ENCODE data around the gene MYOCOS. TPM values are rescaled to one million over a fixed set of nuclear protein-coding genes. Genes with fewer than 3 reads are reported as not detected.

Gene MYOCOS
- total RNA-seq, 1 experiment from 2014 or later = not detected

GRCh38 chr1:171581226-171581625 is 40.8 kb upstream of the MYOCOS start:
- Histone ChIP-seq H3K4me1 (ENCODE audit: control insufficient read depth in 1 of 2, insufficient read depth in 2 of 2, low read length in 2 of 2) (no peaks in the 10 kb centered on the region), H3K9me2 (ENCODE audit: insufficient read depth) (no peaks in the 10 kb centered on the region), H3K9ac (ENCODE audit: low read length) (no peak overlapping the region), H3K4me3 (replicated peaks in 1 of 2; ENCODE audit: low read depth in 1 of 2, low read length in 2 of 2) (no peak overlapping the region), H4K20me1 (ENCODE audit: insufficient read depth) (no peaks in the 10 kb centered on the region), H3K4me2 (ENCODE audit: low read length) (no peak overlapping the region), H3K36me3 (ENCODE audit: control insufficient read depth in 1 of 2, insufficient read depth in 2 of 2, low read length in 2 of 2) (peaks cover 44 to 52% of the 10 kb centered on the region in 2 experiments), H3K79me2 (ENCODE audit: insufficient read depth, low read length) (no peaks in the 10 kb centered on the region; the same call in 1 of the 2 replicates), H3K9me3 (ENCODE audit: control insufficient read depth in 1 of 2, insufficient read depth in 1 of 2, low read depth in 1 of 2, low read length in 2 of 2) (no peaks in the 10 kb centered on the region), H3K27me3 (ENCODE audit: insufficient read depth, low read length) (no peaks in the 10 kb centered on the region), H2AFZ (ENCODE audit: low read depth, low read length, poor library complexity, severe bottlenecking) (no peak overlapping the region), H3K27ac (ENCODE audit: low read depth, low read length) (no peak overlapping the region)
- CTCF ChIA-PET = no interaction called here
- POLR2A ChIA-PET = no interaction called here
- DNase-seq (ENCODE audit: low read depth, low spot score) = no peak
- RAD21 ChIA-PET (ENCODE audit: low non-redundant PET in 1 of 2, low total read pairs in 2 of 2, uncharacterized antibody in 2 of 2, unreplicated experiment in 2 of 2) = no interaction called here
- BruUV-seq (replicated peaks) = no TSS peak
- no peak for ATAC-seq
- TF ChIP-seq EGR1 (IDR thresholded peaks at IDR 0.05; ENCODE audit: low read depth) (no peak), CBX3 (IDR thresholded peaks at IDR 0.05; ENCODE audit: low read depth) (no peak), TCF7L2 (IDR thresholded peaks at IDR 0.05; ENCODE audit: borderline replicate concordance, extremely low read depth, insufficient read depth, insufficient read length) (no peak), ATF3 (IDR thresholded peaks at IDR 0.05) (no peak), POLR2A (IDR thresholded peaks at IDR 0.05; ENCODE audit: borderline replicate concordance, extremely low read depth, insufficient read depth, insufficient read length) (no peak), SRF (IDR thresholded peaks at IDR 0.05; ENCODE audit: low read depth) (no peak), FOSL1 (IDR thresholded peaks at IDR 0.05; ENCODE audit: low read depth) (no peak), EZH2phosphoT487 (IDR thresholded peaks at IDR 0.05; ENCODE audit: borderline replicate concordance) (no peak)
- intact Hi-C loops (cut with micrococcal nuclease) = loop anchor here (10.0 kb wide), 1 partner anchor 46 kb away; no protein-coding TSS in a partner anchor

GRCh38 chr1:171581766-171582165 is 40.3 kb upstream of the MYOCOS start:
- Histone ChIP-seq H2AFZ (ENCODE audit: low read depth, low read length, poor library complexity, severe bottlenecking) (no peak overlapping the region), H3K4me2 (ENCODE audit: low read length) (no peak overlapping the region), H3K9me3 (ENCODE audit: control insufficient read depth in 1 of 2, insufficient read depth in 1 of 2, low read depth in 1 of 2, low read length in 2 of 2) (no peaks in the 10 kb centered on the region), H3K4me3 (replicated peaks in 1 of 2; ENCODE audit: low read depth in 1 of 2, low read length in 2 of 2) (no peak overlapping the region), H3K79me2 (ENCODE audit: insufficient read depth, low read length) (no peaks in the 10 kb centered on the region; the same call in 1 of the 2 replicates), H3K27me3 (ENCODE audit: insufficient read depth, low read length) (no peaks in the 10 kb centered on the region), H4K20me1 (ENCODE audit: insufficient read depth) (no peaks in the 10 kb centered on the region), H3K36me3 (ENCODE audit: control insufficient read depth in 1 of 2, insufficient read depth in 2 of 2, low read length in 2 of 2) (peaks cover 46 to 49% of the 10 kb centered on the region in 2 experiments), H3K9me2 (ENCODE audit: insufficient read depth) (no peaks in the 10 kb centered on the region), H3K9ac (ENCODE audit: low read length) (no peak overlapping the region), H3K4me1 (ENCODE audit: control insufficient read depth in 1 of 2, insufficient read depth in 2 of 2, low read length in 2 of 2) (no peaks in the 10 kb centered on the region), H3K27ac (ENCODE audit: low read depth, low read length) (no peak overlapping the region)
- ChIA-PET CTCF (no interaction called here), RAD21 (ENCODE audit: low non-redundant PET in 1 of 2, low total read pairs in 2 of 2, uncharacterized antibody in 2 of 2, unreplicated experiment in 2 of 2) (no interaction called here), POLR2A (no interaction called here)
- intact Hi-C loops (cut with micrococcal nuclease) = loop anchor here (10.0 kb wide), 1 partner anchor 47 kb away; no protein-coding TSS in a partner anchor
- no TSS peak for BruUV-seq (replicated peaks)
- DNase-seq (ENCODE audit: low read depth, low spot score) (no peak), ATAC-seq (no peak)
- TF ChIP-seq ELF1 (IDR thresholded peaks at IDR 0.05; ENCODE audit: borderline replicate concordance, low read depth) (no peak), MAX (IDR thresholded peaks at IDR 0.05) (no peak), YY1 (IDR thresholded peaks at IDR 0.05; ENCODE audit: extremely low read depth, insufficient replicate concordance, low read depth, low read length) (no peak), POLR2A (IDR thresholded peaks at IDR 0.05; ENCODE audit: borderline replicate concordance, extremely low read depth, insufficient read depth, insufficient read length) (no peak), RAD21 (IDR thresholded peaks at IDR 0.05; ENCODE audit: low read depth) (no peak), CBX3 (IDR thresholded peaks at IDR 0.05; ENCODE audit: low read depth) (no peak), FOSL1 (IDR thresholded peaks at IDR 0.05; ENCODE audit: low read depth) (no peak)
